ENCODE results near the gene GPR137B. TPM values are rescaled to one million over a fixed set of nuclear protein-coding genes. Genes with fewer than 3 reads are reported as not detected.

The GPR137B gene
- total and polyA plus RNA-seq, 2 of the 8 experiments (the other 6 are each of a cell fraction or from before 2014, with no cell fraction given): 6.9 to 7.7 TPM

DNA sequence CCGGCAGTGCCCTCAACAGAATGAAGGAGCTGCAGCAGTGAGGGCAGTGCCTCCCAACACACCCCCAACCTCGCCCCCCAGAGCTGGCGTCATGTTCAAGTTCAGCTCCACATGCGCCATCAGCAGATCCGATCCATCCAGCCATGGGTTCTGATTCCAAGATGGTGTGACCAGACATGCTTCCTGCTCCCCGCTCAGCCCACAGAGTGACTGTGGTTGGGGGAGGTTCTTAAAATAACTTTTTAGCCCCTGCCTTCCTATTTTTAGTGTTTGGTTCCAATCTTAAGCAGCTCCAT lies 30.1 kb upstream of the GPR137B start:
- Histone ChIP-seq H2BK5ac (ENCODE audit: low read depth, low read length) (no peak overlapping the region), H3K23me2 (ENCODE audit: low read depth, low read length) (no peaks in the 10 kb centered on the region), H3K9ac (replicated peaks in 1 of 4; ENCODE audit: extremely low read depth in 1 of 4, low read depth in 3 of 4, low read length in 3 of 4) (no peak overlapping the region), H2BK12ac (ENCODE audit: low read depth, low read length) (no peak overlapping the region), H3K14ac (ENCODE audit: insufficient read length) (no peak overlapping the region), H3K4ac (replicated peaks; ENCODE audit: insufficient read length, low read depth, low read length) (no peak overlapping the region), H2BK15ac (ENCODE audit: low read length) (no peak overlapping the region), H2AK5ac (ENCODE audit: low read depth, low read length) (no peak overlapping the region), H3K4me1 (replicated peaks in 1 of 4; ENCODE audit: control insufficient read depth in 3 of 4, insufficient read depth in 4 of 4, low read length in 3 of 4) (no peaks in the 10 kb centered on the region), H3K18ac (ENCODE audit: extremely low read depth, low read length) (no peak overlapping the region), H3K27me3 (replicated peaks in 1 of 4; ENCODE audit: control insufficient read depth in 3 of 4, extremely low read depth in 1 of 4, insufficient read depth in 3 of 4, low read length in 3 of 4) (no peaks in the 10 kb centered on the region), H3K36me3 (ENCODE audit: control insufficient read depth in 2 of 4, insufficient read depth in 4 of 4, low read length in 3 of 4) (no peaks in the 10 kb centered on the region), H3K27ac (ENCODE audit: low read depth, low read length) (no peak overlapping the region), H4K91ac (replicated peaks; ENCODE audit: insufficient read length, low read length) (no peak overlapping the region), H4K5ac (ENCODE audit: insufficient read length, low read depth, low read length) (no peak overlapping the region), H3K9me3 (ENCODE audit: insufficient read depth in 2 of 2, low read depth in 1 of 2, low read length in 1 of 2) (no peaks in the 10 kb centered on the region), H3K4me3 (ENCODE audit: extremely low read depth in 1 of 4, insufficient read depth in 2 of 4, low read depth in 3 of 4, low read length in 4 of 4) (no peak overlapping the region), H3K56ac (replicated peaks; ENCODE audit: insufficient read length, low read depth, low read length) (no peak overlapping the region), H2AFZ (ENCODE audit: low read length) (no peak overlapping the region), H4K8ac (ENCODE audit: extremely low read depth, insufficient read depth, low read length) (no peak overlapping the region; the same call in 1 of the 2 replicates), H4K20me1 (replicated peaks in 1 of 2; ENCODE audit: control insufficient read depth in 1 of 2, insufficient read depth in 2 of 2, low read length in 2 of 2) (no peaks in the 10 kb centered on the region), H3K23ac (ENCODE audit: insufficient read length) (no peak overlapping the region), H3K4me2 (ENCODE audit: insufficient read depth in 1 of 2, low read depth in 2 of 2, low read length in 2 of 2) (no peak overlapping the region), H3K79me2 (ENCODE audit: control insufficient read depth in 1 of 2, insufficient read depth in 2 of 2, low read length in 2 of 2) (no peaks in the 10 kb centered on the region), H2BK120ac (replicated peaks; ENCODE audit: low read depth, low read length) (no peak overlapping the region), H3K79me1 (ENCODE audit: low read depth, low read length) (no peaks in the 10 kb centered on the region), H2BK20ac (ENCODE audit: low read length) (no peak overlapping the region)
- ChIA-PET CTCF (ENCODE audit: partially characterized antibody) (interaction anchor here (0.6 to 8.6 kb wide), 8 partner anchors 9 to 447 kb away, joined by 3 to 61 read pairs (median 8); no protein-coding TSS in a partner anchor), POLR2A (ENCODE audit: partially characterized antibody) (no interaction called here)
- DNase-seq (ENCODE audit: low read depth in 1 of 2, low spot score in 2 of 2): no peak
- FAIRE-seq: no peak
- 87% methylated on average over 6 of the region's 6 CpGs; no CpG with 5 or more reads in 1 of the 2 experiments for WGBS, 2 experiments (ENCODE audit: extremely low coverage in 1 of 2, insufficient coverage in 1 of 2, insufficient read length in 1 of 2, insufficient replicate concordance in 2 of 2, low coverage in 1 of 2, low lambda C conversion rate in 2 of 2, missing lambda C conversion rate in 1 of 2)
- TF ChIP-seq MAFK (IDR thresholded peaks at IDR 0.05; ENCODE audit: low read depth, low read length) (no peak), SIX5 (IDR thresholded peaks at IDR 0.05; ENCODE audit: low read depth, low read length) (no peak), KDM5A (IDR thresholded peaks at IDR 0.05; ENCODE audit: low read length) (no peak), SUZ12 (IDR thresholded peaks at IDR 0.05; ENCODE audit: low read length) (no peak), GABPA (IDR thresholded peaks at IDR 0.05; ENCODE audit: borderline replicate concordance, insufficient read depth, low read length) (no peak), RNF2 (IDR thresholded peaks at IDR 0.05; ENCODE audit: borderline replicate concordance, low read depth, low read length, missing control alignments, poor library complexity, severe bottlenecking) (no peak), SAP30 (IDR thresholded peaks at IDR 0.05; ENCODE audit: insufficient read depth, insufficient replicate concordance, low read length) (no peak), HDAC2 (IDR thresholded peaks at IDR 0.05; ENCODE audit: borderline replicate concordance in 1 of 2, low read depth in 2 of 2, low read length in 2 of 2) (no peak), SP1 (IDR thresholded peaks at IDR 0.05; ENCODE audit: low read depth, low read length) (no peak)
- TF ChIP-seq, protein P1, sequence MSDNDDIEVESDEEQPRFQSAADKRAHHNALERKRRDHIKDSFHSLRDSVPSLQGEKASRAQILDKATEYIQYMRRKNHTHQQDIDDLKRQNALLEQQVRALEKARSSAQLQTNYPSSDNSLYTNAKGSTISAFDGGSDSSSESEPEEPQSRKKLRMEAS (IDR thresholded peaks at IDR 0.05): no peak
- TF ChIP-seq, protein P2, sequence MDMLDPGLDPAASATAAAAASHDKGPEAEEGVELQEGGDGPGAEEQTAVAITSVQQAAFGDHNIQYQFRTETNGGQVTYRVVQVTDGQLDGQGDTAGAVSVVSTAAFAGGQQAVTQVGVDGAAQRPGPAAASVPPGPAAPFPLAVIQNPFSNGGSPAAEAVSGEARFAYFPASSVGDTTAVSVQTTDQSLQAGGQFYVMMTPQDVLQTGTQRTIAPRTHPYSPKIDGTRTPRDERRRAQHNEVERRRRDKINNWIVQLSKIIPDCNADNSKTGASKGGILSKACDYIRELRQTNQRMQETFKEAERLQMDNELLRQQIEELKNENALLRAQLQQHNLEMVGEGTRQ (IDR thresholded peaks at IDR 0.05; ENCODE audit: low read length): no peak
